Activated CD4-positive, alpha-beta T cell treated with anti-CD3 and anti-CD28 coated beads for 36 hours (primary cell): ENCODE results near the gene POU2F3. TPM values are rescaled to one million over a fixed set of nuclear protein-coding genes. Genes with fewer than 3 reads are reported as not detected.
A peak's percentile ranks its signal among the peaks of the same experiment; 100 is the strongest.

ENCODE experiments used
- ATAC-seq: fragments of 200-7000 bp; cut with Tn5 transposase; one replicate; pipeline ENCODE4 v1.10.0; 2021; ENCODE audit warnings: mild to moderate bottlenecking, moderate library complexity
- CTCF ChIA-PET: fragments of 350-600 bp; sonication (Branson Sonifier 250); formaldehyde crosslinking; loops from one replicate; lab custom pipeline; 2021; ENCODE audit warnings: antibody characterized with exemption; lab: Charles Lee
- POLR2A ChIA-PET: fragments of 350-600 bp; sonication (Branson Sonifier 250); formaldehyde crosslinking; loops from one replicate; lab custom pipeline; 2021; ENCODE audit warnings: antibody characterized with exemption, inconsistent platforms; lab: Charles Lee
- DNase-seq: peaks from one replicate; pipeline ENCODE4 v3.0.0-alpha.2; 2020
- H3K27ac Mint-ChIP-seq: one replicate; pipeline ENCODE4 v1.8.0; 2021; ENCODE audit warnings: mixed read lengths
- H3K27me3 Mint-ChIP-seq: one replicate; pipeline ENCODE4 v1.8.0; 2021; ENCODE audit warnings: mixed read lengths
- H3K36me3 Mint-ChIP-seq: one replicate; pipeline ENCODE4 v1.8.0; 2021; ENCODE audit warnings: low read depth, mixed read lengths
- H3K4me1 Mint-ChIP-seq: one replicate; pipeline ENCODE4 v1.8.0; 2021; ENCODE audit warnings: mixed read lengths
- H3K4me3 Mint-ChIP-seq: one replicate; pipeline ENCODE4 v1.8.0; 2021; ENCODE audit warnings: mild to moderate bottlenecking, moderate library complexity, mixed read lengths
- H3K9me3 Mint-ChIP-seq: one replicate; pipeline ENCODE4 v1.8.0; 2021; ENCODE audit warnings: low read depth, mixed read lengths
- intact Hi-C, 2 experiments: fragments of 100-400 bp; cut with DNase I in 1 of 2; cut with micrococcal nuclease in 1 of 2; formaldehyde crosslinking; loops; one replicate each; pipeline versions ENCODE4 v1.14.2 to v1.15.1; 2022 to 2024; cut with DNase I, micrococcal nuclease
- total RNA-seq, 2 experiments: library from RNA; stranded (reverse); gene quantifications; one replicate each; pipeline ENCODE4 v1.2.3, GENCODE V29; 2021

The POU2F3 gene
- total RNA-seq, 2 experiments from 2014 or later, result not detected

DNA sequence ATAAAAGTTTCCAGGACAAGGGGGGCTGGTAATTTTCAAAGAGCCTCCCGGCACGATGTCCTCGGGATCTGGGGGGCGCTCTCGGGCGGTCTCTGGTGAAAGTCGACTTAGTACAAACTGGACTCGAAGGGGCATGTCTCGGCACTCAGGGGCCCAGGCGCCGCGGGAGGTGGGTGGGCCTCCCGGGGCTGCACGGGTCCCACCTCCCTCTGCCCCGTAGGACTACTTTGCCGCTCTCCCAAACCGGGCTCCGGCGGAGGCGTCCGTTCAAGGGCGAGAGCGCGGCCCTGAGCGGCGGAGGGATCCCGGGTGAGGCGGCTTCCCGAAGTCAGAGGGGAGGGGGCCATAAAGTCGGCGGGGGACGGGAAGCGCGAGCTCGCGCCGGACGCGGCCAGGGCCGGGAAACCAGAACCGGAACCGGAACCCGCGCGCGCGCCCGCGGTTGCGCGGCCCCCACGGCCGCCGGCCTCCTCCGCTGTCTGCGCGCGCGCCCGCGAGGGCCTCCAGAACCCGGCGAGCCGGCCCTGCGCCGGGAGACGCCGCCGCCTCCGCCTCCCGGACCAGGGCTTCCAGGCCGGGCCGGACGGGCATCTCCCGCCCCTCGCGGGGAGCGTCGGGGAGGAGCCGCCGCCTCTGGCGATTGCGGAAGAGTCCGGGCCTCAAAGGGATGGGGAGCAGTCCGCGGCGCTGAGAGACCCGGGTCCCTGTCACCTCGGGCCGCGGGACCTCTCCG is 96.1 kb downstream of the POU2F3 start, which contains the start of gene ARHGEF12:
TSS of gene ARHGEF12 (plus strand) at position 506 of the 733 bp plus-strand sequence. CDS start 831 bp downstream, outside the sequence.
- H3K4me3 Mint-ChIP-seq, result peak within 1 kb of the TSS; percentile 84
- ChIA-PET CTCF (interaction anchor here (0.7 to 2.5 kb wide), 7 partner anchors 12 to 348 kb away, joined by 3 to 10 read pairs (median 4); no protein-coding TSS in a partner anchor), POLR2A (no interaction called here)
- peaks cover 29% of the 10 kb centered on the region for H3K4me1 Mint-ChIP-seq
- H3K36me3 Mint-ChIP-seq, result no peaks in the 10 kb centered on the region
- H3K27ac Mint-ChIP-seq, result peak within 1 kb of the TSS; percentile 55
- DNase-seq (peak; percentile 91), ATAC-seq (peak; percentile 70)
- intact Hi-C loops, result loop anchor here (2.0 to 10.0 kb wide), 9 partner anchors 96 to 956 kb away; partner anchors contain the start of genes GRIK4 (in 1 of the 2) and SC5D (in 1 of the 2)
- no peaks in the 10 kb centered on the region for H3K9me3 Mint-ChIP-seq
- peaks cover 41% of the 10 kb centered on the region for H3K27me3 Mint-ChIP-seq

DNA sequence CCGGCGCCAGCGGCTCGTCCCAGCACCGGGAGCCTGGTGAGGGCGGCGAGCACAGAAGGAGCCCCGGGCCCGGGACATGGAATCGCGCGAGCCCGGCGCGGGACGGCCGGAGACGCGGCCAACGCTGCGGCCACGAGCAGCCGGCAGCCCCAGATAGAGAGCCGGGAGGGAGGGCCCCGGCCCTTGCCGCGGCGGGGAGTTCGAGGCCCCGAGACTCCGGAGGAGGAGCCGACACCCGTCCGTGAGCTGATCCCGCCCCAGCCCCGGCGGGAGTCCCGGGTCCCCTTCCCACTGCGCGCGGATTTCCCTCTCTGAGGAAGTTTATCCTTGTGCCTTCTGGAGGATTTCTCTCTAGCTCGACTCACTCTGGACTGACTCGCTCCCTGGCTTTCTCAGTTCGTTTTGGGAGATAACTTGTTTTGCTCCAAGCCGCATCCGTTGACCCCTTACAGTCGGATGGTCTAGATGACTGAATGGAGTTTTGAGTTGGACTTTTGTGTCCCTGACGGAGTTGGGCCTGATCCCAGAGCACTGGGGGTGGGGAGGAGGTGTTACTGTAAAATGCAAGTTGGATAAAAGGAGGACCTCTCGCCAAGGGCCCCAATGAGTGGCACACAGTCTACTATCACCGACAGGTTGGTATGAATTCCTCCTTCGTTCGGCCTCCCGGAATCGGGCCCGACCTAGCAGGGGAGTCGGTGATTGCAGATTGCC is 96.9 kb downstream of the POU2F3 start:
- Mint-ChIP-seq H3K36me3 (no peaks in the 10 kb centered on the region), H3K27me3 (peaks cover 44% of the 10 kb centered on the region), H3K4me1 (peaks cover 29% of the 10 kb centered on the region), H3K4me3 (peak overlapping the region; percentile 84), H3K9me3 (no peaks in the 10 kb centered on the region), H3K27ac (peak overlapping the region; percentile 55)
- DNase-seq (peak; percentile 62), ATAC-seq (peak; percentile 48)
- ChIA-PET POLR2A (no interaction called here), CTCF (interaction anchor here (0.6 to 1.5 kb wide), 4 partner anchors 12 to 907 kb away, joined by 3 to 8 read pairs (median 4); no protein-coding TSS in a partner anchor)
- intact Hi-C loops, result loop anchor here (2.0 to 10.0 kb wide), 6 partner anchors 96 to 956 kb away; partner anchors contain the start of gene SC5D (in 1 of the 2)

GRCh38 chr11:120337355-120338106 is 97.6 kb downstream of the POU2F3 start:
- H3K36me3 Mint-ChIP-seq, result peaks cover 3% of the 10 kb centered on the region
- H3K9me3 Mint-ChIP-seq, result no peaks in the 10 kb centered on the region
- H3K27ac Mint-ChIP-seq, result no peak overlapping the region
- ATAC-seq (no peak), DNase-seq (no peak)
- CTCF ChIA-PET, result interaction anchor here (0.6 to 1.5 kb wide), 4 partner anchors 11 to 908 kb away, joined by 3 to 8 read pairs (median 4); no protein-coding TSS in a partner anchor
- H3K4me3 Mint-ChIP-seq, result peak overlapping the region; percentile 84
- intact Hi-C loops, result loop anchor here (2.0 to 10.0 kb wide), 6 partner anchors 95 to 955 kb away; partner anchors contain the start of gene SC5D (in 1 of the 2)
- H3K27me3 Mint-ChIP-seq, result peaks cover 51% of the 10 kb centered on the region
- H3K4me1 Mint-ChIP-seq, result peaks cover 31% of the 10 kb centered on the region
- POLR2A ChIA-PET, result no interaction called here

GRCh38 chr11:120338107-120338933 is 98.4 kb downstream of the POU2F3 start:
- POLR2A ChIA-PET, result no interaction called here
- Mint-ChIP-seq H3K4me3 (peak overlapping the region; percentile 84), H3K27ac (no peak overlapping the region), H3K4me1 (peaks cover 31% of the 10 kb centered on the region), H3K27me3 (peaks cover 45% of the 10 kb centered on the region), H3K9me3 (no peaks in the 10 kb centered on the region), H3K36me3 (peaks cover 3% of the 10 kb centered on the region)
- intact Hi-C loops, result loop anchor here (5.0 to 10.0 kb wide), 5 partner anchors 94 to 954 kb away; partner anchors contain the start of gene SC5D (in 1 of the 2)
- DNase-seq, result no peak
- CTCF ChIA-PET, result interaction anchor here (0.6 kb wide), 2 partner anchors 57 to 103 kb away, joined by 3 read pairs; no protein-coding TSS in a partner anchor
- ATAC-seq, result no peak

- no peak overlapping the region for H3K27ac Mint-ChIP-seq
- POLR2A ChIA-PET, result no interaction called here
- H3K9me3 Mint-ChIP-seq, result no peaks in the 10 kb centered on the region
- CTCF ChIA-PET, result interaction anchor here (0.6 to 1.2 kb wide), 2 partner anchors 13 to 55 kb away, joined by 3 read pairs; no protein-coding TSS in a partner anchor
- H3K27me3 Mint-ChIP-seq, result peaks cover 45% of the 10 kb centered on the region
- H3K4me1 Mint-ChIP-seq, result peaks cover 39% of the 10 kb centered on the region
- no peak overlapping the region for H3K4me3 Mint-ChIP-seq
- peaks cover 3% of the 10 kb centered on the region for H3K36me3 Mint-ChIP-seq
- ATAC-seq (no peak), DNase-seq (no peak)
- intact Hi-C loops, result loop anchor here (5.0 to 10.0 kb wide), 5 partner anchors 93 to 953 kb away; partner anchors contain the start of gene SC5D (in 1 of the 2)
Measured at GRCh38 chr11:120339394-120339890, 99.5 kb downstream of the POU2F3 start.

DNA sequence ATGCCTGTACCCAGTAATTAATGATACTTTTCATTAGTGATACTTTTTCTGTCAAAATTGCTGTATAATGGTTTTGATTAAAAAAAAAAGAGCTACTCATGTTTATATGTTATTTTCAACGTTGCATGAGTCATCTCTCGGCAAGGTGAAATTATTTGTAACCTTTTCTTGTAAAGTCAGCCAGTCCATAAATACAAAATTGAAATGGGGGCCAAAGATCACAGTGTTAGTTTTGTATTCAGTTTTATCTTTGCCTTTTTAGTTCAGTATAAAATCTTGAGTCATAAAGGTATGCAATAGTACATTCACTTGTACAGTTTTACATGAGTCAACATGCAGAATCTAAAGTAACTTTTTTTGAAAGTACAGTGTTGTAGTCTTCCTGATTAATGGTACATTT is 100.6 kb downstream of the POU2F3 start:
- intact Hi-C loops, result no loop called here
- no peak overlapping the region for H3K27ac Mint-ChIP-seq
- H3K4me1 Mint-ChIP-seq, result peaks cover 44% of the 10 kb centered on the region
- H3K4me3 Mint-ChIP-seq, result no peak overlapping the region
- peaks cover 47% of the 10 kb centered on the region for H3K27me3 Mint-ChIP-seq
- DNase-seq (no peak), ATAC-seq (no peak)
- no peaks in the 10 kb centered on the region for H3K9me3 Mint-ChIP-seq
- ChIA-PET POLR2A (interaction anchor here (0.6 kb wide), 1 partner anchor 82 kb away, joined by 4 read pairs; no protein-coding TSS in a partner anchor), CTCF (interaction anchor here (0.5 to 0.7 kb wide), 3 partner anchors 27 to 1856 kb away, joined by 3 read pairs; no protein-coding TSS in a partner anchor)
- peaks cover 3% of the 10 kb centered on the region for H3K36me3 Mint-ChIP-seq

DNA sequence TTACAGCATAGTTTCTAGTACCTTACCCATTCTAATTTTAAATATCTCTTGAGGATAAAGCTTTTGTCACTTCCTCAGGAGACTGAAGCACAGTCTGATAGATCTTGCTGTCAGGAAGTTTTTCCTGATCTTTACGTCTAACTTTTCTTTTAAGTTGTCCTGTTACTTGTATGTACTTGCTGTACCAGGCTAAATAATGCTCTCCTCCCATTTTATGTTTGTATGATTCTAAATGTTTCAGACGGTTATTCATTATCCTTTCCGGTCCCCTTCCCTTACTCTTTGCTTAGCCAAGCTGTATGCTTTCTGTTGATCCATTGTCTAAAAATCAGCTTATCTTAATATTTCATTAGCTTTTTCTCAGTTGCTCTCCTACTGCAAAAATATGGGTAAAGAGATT is 102.3 kb downstream of the POU2F3 start:
- H3K27ac Mint-ChIP-seq, result no peak overlapping the region
- no peak for ATAC-seq
- H3K36me3 Mint-ChIP-seq, result peaks cover 3% of the 10 kb centered on the region
- H3K4me3 Mint-ChIP-seq, result no peak overlapping the region
- H3K4me1 Mint-ChIP-seq, result peaks cover 48% of the 10 kb centered on the region
- no peak for DNase-seq
- no peaks in the 10 kb centered on the region for H3K9me3 Mint-ChIP-seq
- POLR2A ChIA-PET, result no interaction called here
- intact Hi-C loops, result no loop called here
- H3K27me3 Mint-ChIP-seq, result peaks cover 55% of the 10 kb centered on the region
- CTCF ChIA-PET, result no interaction called here

GRCh38 chr11:120342678-120343077 is 102.7 kb downstream of the POU2F3 start:
- peaks cover 3% of the 10 kb centered on the region for H3K36me3 Mint-ChIP-seq
- H3K27me3 Mint-ChIP-seq, result peaks cover 53% of the 10 kb centered on the region
- peaks cover 47% of the 10 kb centered on the region for H3K4me1 Mint-ChIP-seq
- no peak for ATAC-seq
- H3K4me3 Mint-ChIP-seq, result no peak overlapping the region
- ChIA-PET CTCF (interaction anchor here (1.3 kb wide), 1 partner anchor 8 kb away, joined by 4 read pairs; no protein-coding TSS in a partner anchor), POLR2A (no interaction called here)
- H3K9me3 Mint-ChIP-seq, result no peaks in the 10 kb centered on the region
- DNase-seq, result no peak
- H3K27ac Mint-ChIP-seq, result no peak overlapping the region
- intact Hi-C loops, result no loop called here

DNA sequence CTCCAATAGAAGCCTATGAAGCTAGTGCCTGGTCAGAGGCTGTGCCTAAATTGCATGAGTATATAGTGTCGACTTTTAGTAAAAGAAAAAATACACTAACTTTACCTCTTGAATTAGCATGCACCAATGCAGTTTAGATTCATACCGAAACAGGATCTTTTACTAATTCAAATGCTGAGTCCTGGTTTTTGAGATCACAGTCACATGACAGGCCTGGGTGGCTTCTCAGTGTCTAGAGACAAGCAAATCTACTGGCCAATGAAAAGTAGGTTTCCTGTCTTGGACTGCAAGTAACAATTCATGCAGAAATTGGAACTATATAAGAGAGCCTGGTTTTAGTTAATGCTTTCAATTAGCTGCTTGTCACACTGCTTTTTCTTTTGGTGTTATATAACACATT is 103.5 kb downstream of the POU2F3 start:
- DNase-seq (peak; percentile 19), ATAC-seq (peak; percentile 52)
- H3K27ac Mint-ChIP-seq, result no peak overlapping the region
- peaks cover 51% of the 10 kb centered on the region for H3K27me3 Mint-ChIP-seq
- POLR2A ChIA-PET, result no interaction called here
- peaks cover 3% of the 10 kb centered on the region for H3K36me3 Mint-ChIP-seq
- no peak overlapping the region for H3K4me3 Mint-ChIP-seq
- H3K4me1 Mint-ChIP-seq, result peaks cover 42% of the 10 kb centered on the region
- intact Hi-C loops, result no loop called here
- H3K9me3 Mint-ChIP-seq, result no peaks in the 10 kb centered on the region
- CTCF ChIA-PET, result interaction anchor here (1.3 kb wide), 1 partner anchor 8 kb away, joined by 4 read pairs; no protein-coding TSS in a partner anchor
